ENCODE data around the gene THEMIS2. TPM values are rescaled to one million over a fixed set of nuclear protein-coding genes. Genes with fewer than 3 reads are reported as not detected.
A peak's percentile ranks its signal among the peaks of the same experiment; 100 is the strongest.
"Not testable (repeated sequence)": the region's sequence is repeated elsewhere in the genome, so short reads cannot be mapped to it uniquely, and the experiment has no call there.

The THEMIS2 gene
- total RNA-seq, 2 experiments from 2014 or later = 18.9 to 19.6 TPM

DNA sequence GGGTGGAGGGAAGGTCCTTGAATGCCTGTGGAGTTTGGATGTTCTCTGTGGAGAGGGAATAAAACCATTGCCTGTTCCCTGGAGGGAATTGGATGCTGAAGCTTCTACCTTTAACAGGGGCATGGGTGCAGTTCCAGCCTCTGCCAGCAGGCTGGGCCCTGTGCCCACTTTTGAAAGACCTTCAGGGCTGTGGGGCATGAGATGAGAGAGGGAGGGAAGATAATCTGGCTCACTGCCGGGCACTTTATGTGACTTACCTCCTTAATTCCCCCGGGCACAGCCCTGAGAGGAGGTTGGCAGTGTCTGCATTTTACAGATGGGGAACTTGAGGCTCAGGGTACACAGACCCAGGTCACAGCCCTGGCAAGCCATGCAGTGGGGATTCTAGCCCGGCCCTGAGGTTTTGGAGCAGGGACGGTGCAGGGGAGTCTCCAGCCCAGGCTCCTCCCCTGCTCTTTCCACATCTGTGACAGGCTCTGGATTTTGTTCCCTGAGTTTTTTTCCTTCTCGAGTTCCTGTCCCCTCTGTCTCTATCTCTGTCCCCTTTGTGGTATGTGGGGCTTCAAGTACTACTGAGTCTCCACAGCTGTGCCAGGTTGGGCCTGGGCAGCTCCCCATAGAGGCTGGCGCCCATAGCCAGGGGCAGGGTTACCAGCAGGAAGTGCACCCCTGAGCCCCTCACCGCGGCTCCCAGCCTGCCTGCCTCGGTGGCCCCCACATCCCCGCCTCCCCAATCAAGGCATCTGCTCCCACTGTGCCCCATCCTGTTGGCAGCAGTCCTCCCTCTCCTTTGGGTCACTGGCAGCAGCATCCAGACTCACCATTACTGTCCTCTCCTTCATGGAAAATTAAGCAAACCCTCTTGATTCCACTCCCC, 14.0 kb upstream of the THEMIS2 start:
- no peaks in the 10 kb centered on the region for H3K36me3 Mint-ChIP-seq
- no peak overlapping the region for H3K4me3 Mint-ChIP-seq
- H3K4me1 Mint-ChIP-seq = peaks cover 10% of the 10 kb centered on the region
- H3K27ac Mint-ChIP-seq = no peak overlapping the region
- no peaks in the 10 kb centered on the region for H3K9me3 Mint-ChIP-seq
- DNase-seq = peak; percentile 76
- no peaks in the 10 kb centered on the region for H3K27me3 Mint-ChIP-seq

DNA sequence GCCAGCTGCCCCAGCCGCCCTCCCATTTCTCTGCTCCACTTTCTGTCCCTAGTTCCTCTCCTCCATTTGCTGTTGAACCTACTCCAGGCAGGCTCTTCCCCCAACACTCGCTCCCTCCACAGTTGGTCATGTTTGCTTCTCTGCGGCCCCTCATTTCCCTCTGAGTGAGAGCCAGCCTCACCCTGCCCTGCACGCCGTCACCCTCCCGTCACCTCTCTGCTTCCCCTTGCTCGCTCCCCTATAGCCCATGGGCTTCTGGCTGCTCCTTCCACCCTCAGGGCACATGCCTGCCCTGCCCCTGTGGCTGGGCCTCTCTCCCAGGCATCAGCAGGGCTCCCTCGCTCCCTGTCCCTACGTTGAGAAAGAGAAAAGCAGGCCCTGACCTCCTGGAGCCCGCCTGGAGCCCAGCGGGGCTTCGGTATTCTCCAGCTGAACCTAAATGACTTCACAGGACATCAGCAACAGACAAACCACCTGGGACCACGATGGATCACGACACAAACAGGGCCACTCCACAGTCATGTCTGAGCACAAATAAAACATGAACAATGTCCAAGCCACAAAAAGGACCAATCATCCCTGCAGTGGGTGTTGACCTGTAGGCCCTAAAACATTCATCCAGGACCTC, 13.3 kb upstream of the THEMIS2 start:
- H3K27me3 Mint-ChIP-seq = no peaks in the 10 kb centered on the region
- H3K4me3 Mint-ChIP-seq = no peak overlapping the region
- H3K9me3 Mint-ChIP-seq = no peaks in the 10 kb centered on the region
- H3K4me1 Mint-ChIP-seq = peaks cover 15% of the 10 kb centered on the region
- no peak overlapping the region for H3K27ac Mint-ChIP-seq
- H3K36me3 Mint-ChIP-seq = no peaks in the 10 kb centered on the region
- no peak for DNase-seq

DNA sequence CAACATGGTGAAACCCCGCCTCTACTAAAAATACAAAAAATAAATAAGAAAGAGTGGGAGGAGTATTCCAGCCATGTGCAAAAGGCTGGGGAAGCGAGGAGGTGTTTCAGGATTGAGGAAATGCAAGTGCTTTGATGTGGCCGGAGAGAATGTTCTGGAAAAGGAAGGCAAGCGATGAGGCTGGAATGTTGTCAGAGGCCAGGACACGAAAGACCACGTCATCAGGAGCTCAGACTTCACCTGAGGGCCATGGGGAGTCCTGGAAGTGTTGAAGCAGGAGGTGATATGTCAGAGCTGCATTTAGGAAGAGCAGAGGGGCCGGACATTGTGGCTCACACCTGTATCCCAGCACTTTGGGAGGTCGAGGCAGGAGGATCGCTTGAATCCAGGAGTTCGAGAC, 10.9 kb upstream of the THEMIS2 start:
- Mint-ChIP-seq H3K27me3 (no peaks in the 10 kb centered on the region), H3K9me3 (no peaks in the 10 kb centered on the region)

DNA sequence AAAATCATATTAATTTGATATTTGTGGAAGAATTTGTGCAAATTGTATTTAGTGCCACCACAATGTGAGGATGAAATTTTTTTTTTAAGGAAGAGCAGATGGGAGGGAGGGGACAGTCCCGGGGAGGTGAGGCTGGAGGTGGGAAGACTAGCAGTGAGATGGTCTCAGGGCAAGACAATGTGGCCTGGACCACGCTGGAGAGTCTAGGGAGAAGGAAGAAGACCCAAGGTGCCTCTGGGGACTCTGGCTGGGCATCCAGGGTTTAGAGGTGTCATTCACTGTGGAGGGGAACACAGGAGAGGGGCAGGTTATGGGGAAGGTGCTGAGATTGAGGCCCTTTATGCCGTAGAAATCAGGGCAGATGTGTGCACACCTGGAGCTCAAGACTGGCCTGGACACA, 10.3 kb upstream of the THEMIS2 start:
- no peaks in the 10 kb centered on the region for H3K27me3 Mint-ChIP-seq

More for the DNA sequence above, 10.9 kb upstream of the THEMIS2 start:
- DNase-seq = no peak
- Mint-ChIP-seq H3K4me1 (peaks cover 25% of the 10 kb centered on the region), H3K36me3 (no peaks in the 10 kb centered on the region), H3K4me3 (no peak overlapping the region), H3K27ac (no peak overlapping the region)

DNA sequence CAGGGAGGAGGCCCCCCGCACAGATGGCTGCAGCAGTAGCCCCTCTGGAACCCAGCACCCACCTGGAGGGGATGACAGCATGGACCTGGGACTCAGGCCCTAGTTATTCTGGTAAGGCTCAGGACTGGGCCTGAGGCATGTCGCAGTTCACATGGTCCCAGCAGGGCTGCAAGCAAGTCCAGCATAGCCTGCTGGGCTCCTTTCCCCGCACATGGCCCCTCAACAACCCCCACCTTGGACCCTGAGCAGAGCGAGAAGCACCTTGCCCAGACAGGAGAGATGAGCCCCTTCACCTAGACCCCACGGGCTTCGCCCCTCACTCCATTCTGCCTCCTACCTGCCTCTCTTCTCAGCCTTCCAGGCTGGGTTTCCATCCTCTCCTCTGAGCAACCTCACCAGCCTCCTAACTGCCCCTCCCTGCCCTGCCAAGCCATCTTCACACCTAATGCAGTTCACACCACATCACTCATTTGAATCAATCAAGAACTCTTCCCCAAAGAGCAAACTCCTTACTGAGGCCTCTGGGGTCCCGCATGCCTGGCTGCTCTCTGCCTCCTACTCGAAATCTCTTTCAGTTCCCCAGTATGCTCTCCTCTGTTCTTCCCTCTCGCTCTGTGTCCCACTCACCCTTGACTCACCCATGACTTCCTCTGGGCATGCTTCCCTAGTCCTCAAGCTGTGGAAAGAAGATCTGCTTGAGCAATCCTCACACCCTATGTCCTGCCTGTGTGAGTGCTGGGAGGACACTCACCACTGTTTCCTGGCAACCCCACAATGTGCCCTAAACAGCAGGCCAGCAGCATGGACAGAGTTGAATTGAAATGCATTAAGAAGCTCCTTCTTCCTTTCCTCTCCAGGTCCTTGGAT, 9.4 kb upstream of the THEMIS2 start:
- DNase-seq = no peak
- no peaks in the 10 kb centered on the region for H3K9me3 Mint-ChIP-seq
- H3K36me3 Mint-ChIP-seq = no peaks in the 10 kb centered on the region
- H3K27ac Mint-ChIP-seq = peak overlapping the region; percentile 24
- H3K4me1 Mint-ChIP-seq = peaks cover 24% of the 10 kb centered on the region
- no peaks in the 10 kb centered on the region for H3K27me3 Mint-ChIP-seq
- H3K4me3 Mint-ChIP-seq = no peak overlapping the region

More for the DNA sequence above, 10.3 kb upstream of the THEMIS2 start:
- no peak for DNase-seq
- Mint-ChIP-seq H3K27ac (no peak overlapping the region), H3K9me3 (no peaks in the 10 kb centered on the region), H3K4me1 (peaks cover 25% of the 10 kb centered on the region), H3K4me3 (no peak overlapping the region), H3K36me3 (no peaks in the 10 kb centered on the region)

DNA sequence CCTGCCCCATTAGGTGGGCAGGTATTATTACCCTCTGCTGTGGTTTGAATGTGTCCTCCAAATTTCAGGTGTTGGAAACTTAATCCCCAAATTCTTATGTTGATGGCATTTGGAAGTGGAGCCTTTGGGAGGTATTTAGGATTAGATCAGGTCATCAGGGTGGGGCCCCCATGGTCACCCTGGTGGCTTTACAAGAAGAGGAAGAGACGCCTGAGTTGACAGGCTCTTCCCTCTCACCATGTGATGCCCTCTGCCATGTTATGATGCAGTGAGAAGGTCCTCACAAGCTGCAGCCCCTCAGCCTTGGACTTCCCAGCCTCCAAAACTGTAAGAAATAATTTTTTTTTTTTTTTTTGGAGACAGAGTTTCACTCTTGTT, 8.8 kb upstream of the THEMIS2 start:
- no peaks in the 10 kb centered on the region for H3K27me3 Mint-ChIP-seq
- H3K4me3 Mint-ChIP-seq = no peak overlapping the region
- no peaks in the 10 kb centered on the region for H3K36me3 Mint-ChIP-seq
- H3K4me1 Mint-ChIP-seq = peaks cover 24% of the 10 kb centered on the region
- DNase-seq = no peak
- no peaks in the 10 kb centered on the region for H3K9me3 Mint-ChIP-seq
- H3K27ac Mint-ChIP-seq = no peak overlapping the region

DNA sequence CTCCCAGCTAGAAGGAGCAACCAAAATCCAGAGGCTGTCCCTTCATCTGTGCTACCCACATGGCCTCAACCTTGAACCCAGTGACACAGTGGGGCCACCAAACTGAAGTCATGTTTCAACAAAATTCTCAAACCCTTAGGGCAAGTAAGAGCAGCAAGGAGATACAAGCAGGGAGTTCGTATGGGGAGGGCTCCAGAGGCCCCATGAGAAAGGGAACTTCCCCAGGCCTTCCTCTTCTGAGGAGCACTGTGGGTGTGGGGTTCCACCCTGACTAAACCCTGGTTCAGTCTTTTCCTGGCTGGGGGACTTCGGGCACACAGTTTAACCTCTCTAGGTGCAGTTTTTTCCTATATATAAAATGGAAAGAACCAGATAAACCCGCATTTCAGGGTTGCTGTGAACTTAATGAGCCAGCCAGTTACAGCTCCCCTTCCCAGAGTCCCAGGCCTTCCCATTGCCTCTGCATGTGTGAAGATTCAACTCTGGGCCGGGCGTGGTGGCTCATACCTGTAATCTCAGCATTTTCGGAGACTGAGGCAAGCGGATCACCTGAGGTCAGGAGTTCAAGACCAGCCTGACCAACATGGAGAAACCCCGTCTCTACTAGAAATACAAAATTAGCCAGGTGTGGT, 8.0 kb upstream of the THEMIS2 start:
- no peak overlapping the region for H3K4me3 Mint-ChIP-seq
- H3K36me3 Mint-ChIP-seq = no peaks in the 10 kb centered on the region
- no peaks in the 10 kb centered on the region for H3K27me3 Mint-ChIP-seq
- no peak for DNase-seq
- no peaks in the 10 kb centered on the region for H3K9me3 Mint-ChIP-seq
- H3K4me1 Mint-ChIP-seq = peaks cover 31% of the 10 kb centered on the region
- H3K27ac Mint-ChIP-seq = peak overlapping the region; percentile 94

DNA sequence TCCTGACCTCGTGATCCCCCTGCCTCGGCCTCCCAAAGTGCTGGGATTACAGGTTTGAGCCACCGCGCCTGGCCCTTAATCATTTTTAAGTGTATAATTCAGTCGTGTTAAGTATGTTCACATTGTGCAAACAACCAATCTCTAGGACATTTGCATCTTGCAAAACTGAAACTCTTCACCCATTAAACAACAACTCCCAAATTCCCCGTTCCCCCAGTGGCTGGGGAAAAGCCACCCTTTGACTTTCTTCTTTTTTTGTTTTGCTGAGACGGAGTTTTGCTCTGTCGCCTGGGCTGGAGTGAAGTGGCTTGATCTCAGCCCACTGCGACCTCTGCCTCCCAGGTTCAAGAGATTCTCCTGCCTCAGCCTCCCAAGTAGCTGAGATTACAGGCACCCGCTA, 6.5 kb upstream of the THEMIS2 start:
- no peak for DNase-seq
- no peak overlapping the region for H3K4me3 Mint-ChIP-seq
- H3K36me3 Mint-ChIP-seq = no peaks in the 10 kb centered on the region
- peaks cover 36% of the 10 kb centered on the region for H3K4me1 Mint-ChIP-seq
- no peak overlapping the region for H3K27ac Mint-ChIP-seq
- H3K27me3 Mint-ChIP-seq = no peaks in the 10 kb centered on the region
- H3K9me3 Mint-ChIP-seq = no peaks in the 10 kb centered on the region

DNA sequence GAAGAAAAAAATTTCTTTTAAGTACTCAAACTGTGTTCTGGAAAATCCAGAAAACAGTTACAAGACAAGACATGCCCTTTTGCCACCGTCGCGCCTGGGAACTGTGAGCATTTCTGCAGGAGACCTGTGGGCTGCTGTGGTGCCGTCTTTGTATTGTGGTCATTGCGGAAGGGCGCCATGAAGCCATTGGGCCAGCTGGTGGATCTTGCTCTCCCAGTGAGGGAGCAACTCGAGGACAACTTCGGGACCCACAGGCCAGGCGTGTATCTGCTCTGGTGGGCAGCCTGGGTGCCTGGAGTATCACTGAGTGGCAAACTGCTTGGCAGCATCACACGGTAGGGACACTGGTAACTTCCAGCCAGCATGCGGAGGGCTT, 3.8 kb upstream of the THEMIS2 start:
- no peaks in the 10 kb centered on the region for H3K27me3 Mint-ChIP-seq
- no peak for DNase-seq
- no peaks in the 10 kb centered on the region for H3K9me3 Mint-ChIP-seq
- peak overlapping the region; percentile 91 for H3K27ac Mint-ChIP-seq
- H3K36me3 Mint-ChIP-seq = no peaks in the 10 kb centered on the region
- peaks cover 32% of the 10 kb centered on the region for H3K4me1 Mint-ChIP-seq
- H3K4me3 Mint-ChIP-seq = peak overlapping the region; percentile 66

DNA sequence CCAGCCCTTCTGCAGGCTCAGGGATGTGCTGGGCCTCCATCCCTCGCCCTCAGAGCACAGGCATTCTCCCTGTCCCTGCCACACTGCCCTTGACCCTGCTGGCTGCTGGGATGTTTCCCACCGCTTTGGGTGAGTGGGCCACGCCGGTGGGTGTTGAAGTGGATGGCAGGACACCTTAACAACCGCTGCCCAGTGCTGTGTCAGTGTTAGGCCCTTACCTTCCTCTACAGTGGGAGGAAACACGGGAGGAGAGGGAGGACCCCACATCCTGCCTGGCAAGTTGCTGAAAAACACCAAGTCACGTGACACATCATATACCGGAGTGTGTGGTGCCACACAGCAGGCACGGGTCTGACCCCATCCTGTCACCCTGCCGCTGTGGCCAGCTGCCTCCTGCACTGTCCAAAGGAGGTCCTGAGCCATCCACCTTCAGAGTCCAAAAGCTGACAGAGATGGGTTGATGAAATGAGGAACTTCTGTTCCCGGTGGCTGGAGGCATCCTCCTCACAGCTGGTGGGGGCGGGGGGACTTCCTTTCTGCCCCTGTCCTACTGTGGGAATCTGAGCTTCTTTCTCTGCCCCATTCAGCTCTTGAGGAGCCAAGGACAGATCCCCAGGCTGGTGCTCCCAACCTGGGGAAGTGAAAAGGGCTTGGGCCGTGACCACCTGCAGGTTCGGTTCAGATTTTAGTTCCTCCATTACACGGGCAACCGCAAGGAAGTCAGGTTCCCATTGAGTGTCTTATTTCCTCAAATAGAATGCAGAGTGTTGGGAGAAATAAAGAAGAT, 3.2 kb upstream of the THEMIS2 start:
- Mint-ChIP-seq H3K4me1 (peaks cover 31% of the 10 kb centered on the region), H3K27ac (peak overlapping the region; percentile 91)

DNA sequence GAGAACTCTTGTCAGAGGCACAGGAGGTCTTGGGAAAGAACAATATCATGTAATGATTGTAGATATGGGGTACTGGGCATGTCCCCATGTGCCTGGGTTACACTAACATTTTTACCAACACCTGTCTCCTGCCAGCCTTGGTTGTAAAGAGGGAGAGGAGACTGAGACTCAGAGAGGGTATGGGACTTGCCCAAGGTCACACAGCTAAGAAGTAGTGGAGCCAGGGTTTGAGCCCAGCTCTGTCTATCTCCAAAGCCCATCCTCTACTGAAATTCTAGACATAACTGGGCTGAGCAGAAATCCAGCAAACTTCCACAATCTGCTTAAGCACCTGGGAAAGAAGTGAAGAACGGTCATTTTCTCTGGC, 2.6 kb upstream of the THEMIS2 start:
- Mint-ChIP-seq H3K4me1 (peaks cover 25% of the 10 kb centered on the region), H3K36me3 (no peaks in the 10 kb centered on the region), H3K27ac (peak overlapping the region; percentile 91), H3K4me3 (peak overlapping the region; percentile 66), H3K9me3 (no peaks in the 10 kb centered on the region), H3K27me3 (no peaks in the 10 kb centered on the region)
- no peak for DNase-seq

More for the DNA sequence above, 3.2 kb upstream of the THEMIS2 start:
- no peaks in the 10 kb centered on the region for H3K9me3 Mint-ChIP-seq
- DNase-seq = peak; percentile 50
- H3K27me3 Mint-ChIP-seq = no peaks in the 10 kb centered on the region
- H3K4me3 Mint-ChIP-seq = peak overlapping the region; percentile 66
- H3K36me3 Mint-ChIP-seq = no peaks in the 10 kb centered on the region

DNA sequence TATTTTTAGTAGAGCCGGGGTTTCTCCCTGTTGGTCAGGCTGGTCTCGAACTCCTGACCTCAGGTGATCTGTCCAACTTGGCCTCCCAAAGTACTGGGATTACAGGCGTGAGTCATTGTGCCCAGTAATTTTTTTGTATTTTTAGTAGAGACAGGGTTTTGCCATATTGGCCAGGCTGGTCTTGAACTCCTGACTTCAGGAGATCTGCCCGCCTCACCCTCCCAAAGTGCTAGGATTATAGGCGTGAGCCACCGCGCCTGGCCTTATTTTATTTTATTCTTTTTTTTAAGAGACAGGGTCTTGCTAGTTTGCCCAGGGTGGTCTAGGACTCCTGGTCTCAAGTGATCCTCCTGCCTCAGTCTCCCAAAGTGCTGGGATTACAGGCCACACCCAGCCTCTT, 1.3 kb upstream of the THEMIS2 start:
- Mint-ChIP-seq H3K4me3 (peak overlapping the region; percentile 22), H3K4me1 (peaks cover 27% of the 10 kb centered on the region)
- not testable (repeated sequence) for H3K27ac Mint-ChIP-seq, H3K9me3 Mint-ChIP-seq, H3K36me3 Mint-ChIP-seq, DNase-seq, H3K27me3 Mint-ChIP-seq

DNA sequence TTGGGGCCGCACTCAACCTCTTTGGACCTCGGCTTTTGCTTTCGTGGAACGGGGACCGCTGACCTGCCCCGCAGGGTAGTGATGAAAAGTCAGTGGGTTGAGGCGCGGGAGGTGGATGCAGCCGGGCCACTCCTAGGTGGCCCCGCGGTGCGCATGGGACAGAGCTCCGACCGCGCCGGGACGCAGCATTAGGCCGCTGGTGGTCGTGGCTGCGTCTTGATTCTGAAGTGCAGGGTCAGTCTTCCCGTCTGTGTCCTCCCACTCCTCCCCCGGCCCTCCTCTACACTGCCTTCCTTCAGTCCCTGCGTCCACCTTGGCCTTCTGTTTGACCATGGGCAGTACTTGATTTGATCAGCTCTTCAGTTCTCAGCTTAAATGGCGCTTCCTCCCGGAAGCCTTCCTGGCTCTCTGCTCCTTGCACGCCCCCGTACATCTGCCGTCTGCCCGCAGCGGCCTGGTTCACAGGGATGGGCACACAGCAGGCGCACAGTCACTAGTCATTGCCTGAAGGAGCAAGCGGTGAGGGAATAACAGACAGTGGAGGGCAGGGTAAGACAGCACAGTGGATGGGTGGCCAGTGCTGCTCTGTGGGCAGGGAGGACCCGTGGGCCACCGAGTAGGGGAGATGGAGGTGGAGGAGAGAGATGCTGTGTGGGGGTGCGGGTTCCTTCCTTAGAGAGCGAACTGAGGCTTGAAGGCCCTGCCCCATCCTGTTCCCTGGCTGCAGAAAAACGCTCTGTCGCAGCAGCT, 633 bp downstream of the THEMIS2 start:
- peak overlapping the region; percentile 84 for H3K4me3 Mint-ChIP-seq
- peak; percentile 56 for DNase-seq
- H3K27ac Mint-ChIP-seq = peak overlapping the region; percentile 20
- no peaks in the 10 kb centered on the region for H3K36me3 Mint-ChIP-seq
- H3K9me3 Mint-ChIP-seq = no peaks in the 10 kb centered on the region
- peaks cover 28% of the 10 kb centered on the region for H3K4me1 Mint-ChIP-seq
- no peaks in the 10 kb centered on the region for H3K27me3 Mint-ChIP-seq
